Activated CD4-positive, alpha-beta T cell treated with anti-CD3 and anti-CD28 coated beads, Interleukin-2, amount 50 U/mL, for 16 hours (primary cell): Measurements from ENCODE around the gene BAIAP2L2.
A peak's percentile ranks its signal among the peaks of the same experiment; 100 is the strongest.

ENCODE experiments used
- DNase-seq: peaks from one replicate; pipeline ENCODE4 v3.0.0-alpha.2; 2020

The BAIAP2L2 gene

GRCh38 chr22:38106814-38107578, 3.5 kb downstream of the BAIAP2L2 start:
- no peak for DNase-seq

- no peak for DNase-seq
Measured at GRCh38 chr22:38104084-38104483, 6.4 kb downstream of the BAIAP2L2 start.

- no peak for DNase-seq
Measured at GRCh38 chr22:38103641-38104040, 6.8 kb downstream of the BAIAP2L2 start.

- DNase-seq, result no peak
Measured at GRCh38 chr22:38098410-38099249, 11.9 kb downstream of the BAIAP2L2 start.

- no peak for DNase-seq
Measured at GRCh38 chr22:38097557-38098409, 12.7 kb downstream of the BAIAP2L2 start.

GRCh38 chr22:38097058-38097457, 13.4 kb downstream of the BAIAP2L2 start:
- no peak for DNase-seq

- DNase-seq, result no peak
Measured at GRCh38 chr22:38089474-38089851, 21.0 kb downstream of the BAIAP2L2 start.

- no peak for DNase-seq
Measured at GRCh38 chr22:38088629-38089473, 21.6 kb downstream of the BAIAP2L2 start.

GRCh38 chr22:38087855-38088254, 22.6 kb downstream of the BAIAP2L2 start:
- DNase-seq, result no peak

- no peak for DNase-seq
Measured at GRCh38 chr22:38086942-38087341, 23.5 kb downstream of the BAIAP2L2 start.

- no peak for DNase-seq
Measured at GRCh38 chr22:38086001-38086845, 24.3 kb downstream of the BAIAP2L2 start.

GRCh38 chr22:38085501-38085900, 25.0 kb downstream of the BAIAP2L2 start:
- no peak for DNase-seq

GRCh38 chr22:38085056-38085455, 25.4 kb downstream of the BAIAP2L2 start:
- DNase-seq, result no peak

- DNase-seq, result no peak
Measured at GRCh38 chr22:38083931-38084631, 26.4 kb downstream of the BAIAP2L2 start, which contains the start of gene SLC16A8. Gene SLC16A8, minus strand, starts transcription at chr22:38084184. Its CDS starts 1,311 bp downstream, at chr22:38082873.

- no peak for DNase-seq
Measured at GRCh38 chr22:38082986-38083710, 27.3 kb downstream of the BAIAP2L2 start.

GRCh38 chr22:38081941-38082828, 28.3 kb downstream of the BAIAP2L2 start:
- DNase-seq, result no peak

GRCh38 chr22:38081636-38081940, 28.9 kb downstream of the BAIAP2L2 start:
- no peak for DNase-seq

- DNase-seq, result peak; percentile 12
Measured at GRCh38 chr22:38080850-38081635, 29.4 kb downstream of the BAIAP2L2 start.
